ENCODE data around the gene ACBD3. TPM values are rescaled to one million over a fixed set of nuclear protein-coding genes. Genes with fewer than 3 reads are reported as not detected.

ACBD3 gene
- total RNA-seq, 1 donor from 2014 or later, result 41.2 TPM

DNA sequence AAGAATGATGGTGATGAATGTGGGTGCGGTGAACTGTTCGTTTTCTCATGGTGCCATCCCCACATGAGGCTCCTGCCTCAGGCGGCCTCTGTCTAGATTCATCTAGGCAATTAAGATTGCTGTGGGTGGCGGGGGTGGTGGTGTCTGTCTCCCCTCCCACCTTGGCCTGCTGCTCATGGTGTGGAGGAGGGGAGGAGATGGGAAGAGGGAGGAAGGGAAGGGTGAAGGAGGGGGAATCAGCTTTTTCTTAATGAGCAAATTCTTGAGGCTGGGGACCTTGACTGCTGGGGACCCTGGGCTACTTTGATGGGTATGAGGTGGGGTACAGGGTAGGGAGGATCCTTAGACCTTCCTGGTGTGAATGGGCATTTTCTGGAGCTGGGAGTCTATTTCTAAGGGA, 68.2 kb downstream of the ACBD3 start:
- no peaks in the 10 kb centered on the region for H3K36me3 ChIP-seq (ENCODE audit: control insufficient read depth in 3 of 3, insufficient read depth in 3 of 3, low read length in 3 of 3)
- H3K9ac ChIP-seq (ENCODE audit: low read depth in 1 of 3, low read length in 3 of 3), result no peak overlapping the region
- H3K4me3 ChIP-seq (ENCODE audit: low read length in 3 of 3), result no peak overlapping the region
- no peak overlapping the region for H3K27ac ChIP-seq (ENCODE audit: low read depth, low read length)
- peaks cover 0 to 2% (median 2%) of the 10 kb centered on the region in 3 donors for H3K27me3 ChIP-seq (ENCODE audit: control insufficient read depth in 3 of 3, insufficient read depth in 3 of 3, low read length in 3 of 3)
- peaks cover 4 to 9% (median 9%) of the 10 kb centered on the region in 3 donors for H3K4me1 ChIP-seq (ENCODE audit: control insufficient read depth in 3 of 3, insufficient read depth in 3 of 3, low read length in 3 of 3)
- no peaks in the 10 kb centered on the region for H3K9me3 ChIP-seq (ENCODE audit: control insufficient read depth in 3 of 3, low read length in 3 of 3)

DNA sequence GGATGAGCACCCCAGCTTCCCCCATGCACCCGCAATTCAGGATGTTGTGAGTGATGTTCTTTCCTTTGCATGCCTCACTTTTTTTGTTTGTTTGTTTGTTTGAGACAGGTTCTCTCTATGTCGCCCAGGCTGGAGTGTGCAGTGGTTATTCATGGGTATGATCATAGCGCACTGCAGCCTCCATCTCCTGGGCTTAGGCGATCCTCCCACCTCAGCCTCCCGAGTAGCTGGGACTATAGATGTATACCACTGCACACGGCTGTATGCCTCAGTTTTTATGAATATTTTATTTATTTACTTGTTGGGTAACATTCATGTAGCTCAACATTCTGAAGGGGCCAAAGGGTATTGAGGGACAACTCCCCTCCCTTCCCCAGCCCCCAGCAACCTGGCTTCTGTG, 69.2 kb downstream of the ACBD3 start:
- peaks cover 4 to 7% (median 6%) of the 10 kb centered on the region in 3 donors for H3K4me1 ChIP-seq (ENCODE audit: control insufficient read depth in 3 of 3, insufficient read depth in 3 of 3, low read length in 3 of 3)
- no peak overlapping the region for H3K4me3 ChIP-seq (ENCODE audit: low read length in 3 of 3)
- no peak overlapping the region for H3K9ac ChIP-seq (ENCODE audit: low read depth in 1 of 3, low read length in 3 of 3)
- H3K36me3 ChIP-seq (ENCODE audit: control insufficient read depth in 3 of 3, insufficient read depth in 3 of 3, low read length in 3 of 3), result no peaks in the 10 kb centered on the region
- no peaks in the 10 kb centered on the region for H3K9me3 ChIP-seq (ENCODE audit: control insufficient read depth in 3 of 3, low read length in 3 of 3)
- no peak overlapping the region for H3K27ac ChIP-seq (ENCODE audit: low read depth, low read length)
- H3K27me3 ChIP-seq (ENCODE audit: control insufficient read depth in 3 of 3, insufficient read depth in 3 of 3, low read length in 3 of 3), result peaks cover 0 to 2% (median 0%) of the 10 kb centered on the region in 3 donors

DNA sequence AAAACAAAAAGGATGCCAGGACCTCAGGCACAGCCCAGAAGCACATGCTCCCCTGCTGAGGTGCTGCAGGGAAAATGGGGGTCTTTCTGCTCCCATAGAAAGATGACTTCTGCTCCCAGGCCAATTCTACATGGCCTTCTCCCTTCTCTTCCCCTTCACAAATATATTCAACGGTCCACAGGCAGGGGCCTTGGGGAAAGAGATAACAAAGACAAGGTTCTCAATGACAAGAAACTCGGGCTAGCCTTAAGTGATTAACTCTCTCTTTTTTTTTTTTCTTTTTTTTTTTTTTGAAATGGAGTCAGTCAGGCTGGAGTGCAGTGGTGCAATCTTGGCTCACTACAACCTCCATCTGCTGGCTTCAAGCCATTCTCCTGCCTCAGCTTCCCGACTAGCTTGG, 69.9 kb downstream of the ACBD3 start:
- Histone ChIP-seq H3K27ac (ENCODE audit: low read depth, low read length) (no peak overlapping the region), H3K4me1 (ENCODE audit: control insufficient read depth in 3 of 3, insufficient read depth in 3 of 3, low read length in 3 of 3) (peaks cover 8 to 13% (median 12%) of the 10 kb centered on the region in 3 donors), H3K9ac (ENCODE audit: low read depth in 1 of 3, low read length in 3 of 3) (no peak overlapping the region), H3K4me3 (ENCODE audit: low read length in 3 of 3) (no peak overlapping the region), H3K9me3 (ENCODE audit: control insufficient read depth in 3 of 3, low read length in 3 of 3) (no peaks in the 10 kb centered on the region), H3K36me3 (ENCODE audit: control insufficient read depth in 3 of 3, insufficient read depth in 3 of 3, low read length in 3 of 3) (no peaks in the 10 kb centered on the region), H3K27me3 (ENCODE audit: control insufficient read depth in 3 of 3, insufficient read depth in 3 of 3, low read length in 3 of 3) (peaks cover 0 to 2% (median 0%) of the 10 kb centered on the region in 3 donors)

DNA sequence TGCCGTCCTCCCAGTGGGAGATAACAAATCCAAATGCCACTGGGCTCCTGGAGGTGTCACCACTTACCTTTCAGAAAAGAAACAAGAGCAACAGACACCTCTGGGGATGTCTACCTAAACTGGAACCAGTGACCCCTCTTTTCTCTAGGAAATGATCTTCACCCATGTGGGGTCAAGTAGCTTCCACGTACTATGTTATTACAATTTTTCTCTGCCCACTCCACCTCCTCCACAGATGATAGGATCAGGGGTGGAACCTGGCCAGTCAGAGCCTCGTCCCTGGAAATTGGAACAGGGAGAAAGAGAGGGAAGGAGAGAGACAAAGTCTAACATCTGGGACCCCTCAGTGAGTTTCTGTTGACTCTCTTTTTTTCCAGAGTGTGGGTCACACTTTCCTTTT, 73.9 kb downstream of the ACBD3 start:
- Histone ChIP-seq H3K9me3 (ENCODE audit: control insufficient read depth in 3 of 3, low read length in 3 of 3) (no peaks in the 10 kb centered on the region), H3K36me3 (ENCODE audit: control insufficient read depth in 3 of 3, insufficient read depth in 3 of 3, low read length in 3 of 3) (no peaks in the 10 kb centered on the region), H3K4me1 (ENCODE audit: control insufficient read depth in 3 of 3, insufficient read depth in 3 of 3, low read length in 3 of 3) (peaks cover 25 to 30% (median 29%) of the 10 kb centered on the region in 3 donors), H3K9ac (ENCODE audit: low read depth in 1 of 3, low read length in 3 of 3) (no peak overlapping the region), H3K27me3 (ENCODE audit: control insufficient read depth in 3 of 3, insufficient read depth in 3 of 3, low read length in 3 of 3) (peaks cover 0 to 2% (median 0%) of the 10 kb centered on the region in 3 donors), H3K4me3 (ENCODE audit: low read length in 3 of 3) (no peak overlapping the region), H3K27ac (ENCODE audit: low read depth, low read length) (no peak overlapping the region)

DNA sequence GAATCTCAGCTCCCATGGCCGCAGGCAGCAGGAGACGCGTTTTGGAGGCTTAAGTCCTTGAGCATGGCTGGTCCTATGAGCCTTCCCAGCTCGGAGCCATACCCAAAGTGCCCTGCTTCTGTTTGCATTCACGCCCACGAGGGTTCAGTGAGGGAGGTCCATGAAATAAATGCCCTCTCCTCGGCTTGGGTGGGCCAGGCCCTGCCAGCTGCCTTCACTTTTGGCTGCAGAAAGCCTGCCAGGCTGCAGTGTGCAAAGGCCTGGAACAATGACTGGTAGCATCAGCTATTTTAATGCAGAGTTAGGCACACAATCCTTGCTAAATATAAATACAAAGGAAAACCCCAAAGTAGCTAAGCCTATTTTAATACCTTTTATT, 74.7 kb downstream of the ACBD3 start:
- Histone ChIP-seq H3K9ac (ENCODE audit: low read depth in 1 of 3, low read length in 3 of 3) (peak overlapping the region; percentile 25 to 87 (median 34)), H3K36me3 (ENCODE audit: control insufficient read depth in 3 of 3, insufficient read depth in 3 of 3, low read length in 3 of 3) (no peaks in the 10 kb centered on the region), H3K4me3 (ENCODE audit: low read length in 3 of 3) (peak overlapping the region in 1 of 3 donors; percentile 41), H3K9me3 (ENCODE audit: control insufficient read depth in 3 of 3, low read length in 3 of 3) (no peaks in the 10 kb centered on the region), H3K27ac (ENCODE audit: low read depth, low read length) (peak overlapping the region; percentile 95), H3K4me1 (ENCODE audit: control insufficient read depth in 3 of 3, insufficient read depth in 3 of 3, low read length in 3 of 3) (peaks cover 25 to 30% (median 29%) of the 10 kb centered on the region in 3 donors), H3K27me3 (ENCODE audit: control insufficient read depth in 3 of 3, insufficient read depth in 3 of 3, low read length in 3 of 3) (peaks cover 0 to 2% (median 0%) of the 10 kb centered on the region in 3 donors)

DNA sequence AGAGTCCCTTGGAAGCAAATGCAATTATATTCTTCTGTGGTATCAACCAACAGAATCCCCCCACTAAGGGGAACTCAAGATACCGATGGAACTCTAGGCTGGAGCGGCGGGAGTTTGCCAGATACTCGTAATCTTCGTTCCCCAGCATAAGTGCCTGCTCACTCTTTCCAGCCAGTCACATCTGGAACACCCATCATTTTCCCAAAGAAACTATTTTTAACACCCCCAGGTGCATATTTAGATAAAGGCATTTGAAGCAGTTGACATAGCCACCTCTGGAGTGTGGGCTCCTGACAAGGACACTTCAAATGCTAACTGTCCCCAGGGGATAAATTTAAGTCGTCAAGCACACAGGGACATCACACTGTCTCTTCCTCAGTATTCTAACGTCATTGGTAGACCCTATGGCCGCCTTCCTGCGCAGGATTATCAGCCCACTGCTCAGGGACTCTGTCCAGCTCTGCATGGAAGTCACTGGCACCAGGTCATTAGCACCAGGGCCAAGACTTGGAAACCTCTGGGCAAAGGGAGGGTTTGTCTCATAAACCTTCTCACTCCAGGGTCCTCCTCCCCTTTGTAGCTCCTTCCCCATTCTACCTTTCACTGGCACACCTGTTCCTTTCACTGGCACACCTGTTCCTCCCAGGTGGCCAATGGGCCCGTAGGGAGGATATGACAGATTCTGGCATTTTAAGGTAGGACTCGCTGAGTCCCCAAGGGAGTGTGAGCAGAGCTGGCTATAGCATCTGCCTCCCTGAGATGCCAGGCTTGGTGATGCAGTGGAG, 75.3 kb downstream of the ACBD3 start:
- H3K9ac ChIP-seq (ENCODE audit: low read depth in 1 of 3, low read length in 3 of 3), result peak overlapping the region; percentile 83 to 87 (median 87)
- peaks cover 0 to 2% (median 0%) of the 10 kb centered on the region in 3 donors for H3K27me3 ChIP-seq (ENCODE audit: control insufficient read depth in 3 of 3, insufficient read depth in 3 of 3, low read length in 3 of 3)
- peak overlapping the region; percentile 76 to 79 (median 77) for H3K4me3 ChIP-seq (ENCODE audit: low read length in 3 of 3)
- H3K9me3 ChIP-seq (ENCODE audit: control insufficient read depth in 3 of 3, low read length in 3 of 3), result no peaks in the 10 kb centered on the region
- peak overlapping the region; percentile 95 for H3K27ac ChIP-seq (ENCODE audit: low read depth, low read length)
- H3K36me3 ChIP-seq (ENCODE audit: control insufficient read depth in 3 of 3, insufficient read depth in 3 of 3, low read length in 3 of 3), result no peaks in the 10 kb centered on the region
- peaks cover 25 to 30% (median 29%) of the 10 kb centered on the region in 3 donors for H3K4me1 ChIP-seq (ENCODE audit: control insufficient read depth in 3 of 3, insufficient read depth in 3 of 3, low read length in 3 of 3)

DNA sequence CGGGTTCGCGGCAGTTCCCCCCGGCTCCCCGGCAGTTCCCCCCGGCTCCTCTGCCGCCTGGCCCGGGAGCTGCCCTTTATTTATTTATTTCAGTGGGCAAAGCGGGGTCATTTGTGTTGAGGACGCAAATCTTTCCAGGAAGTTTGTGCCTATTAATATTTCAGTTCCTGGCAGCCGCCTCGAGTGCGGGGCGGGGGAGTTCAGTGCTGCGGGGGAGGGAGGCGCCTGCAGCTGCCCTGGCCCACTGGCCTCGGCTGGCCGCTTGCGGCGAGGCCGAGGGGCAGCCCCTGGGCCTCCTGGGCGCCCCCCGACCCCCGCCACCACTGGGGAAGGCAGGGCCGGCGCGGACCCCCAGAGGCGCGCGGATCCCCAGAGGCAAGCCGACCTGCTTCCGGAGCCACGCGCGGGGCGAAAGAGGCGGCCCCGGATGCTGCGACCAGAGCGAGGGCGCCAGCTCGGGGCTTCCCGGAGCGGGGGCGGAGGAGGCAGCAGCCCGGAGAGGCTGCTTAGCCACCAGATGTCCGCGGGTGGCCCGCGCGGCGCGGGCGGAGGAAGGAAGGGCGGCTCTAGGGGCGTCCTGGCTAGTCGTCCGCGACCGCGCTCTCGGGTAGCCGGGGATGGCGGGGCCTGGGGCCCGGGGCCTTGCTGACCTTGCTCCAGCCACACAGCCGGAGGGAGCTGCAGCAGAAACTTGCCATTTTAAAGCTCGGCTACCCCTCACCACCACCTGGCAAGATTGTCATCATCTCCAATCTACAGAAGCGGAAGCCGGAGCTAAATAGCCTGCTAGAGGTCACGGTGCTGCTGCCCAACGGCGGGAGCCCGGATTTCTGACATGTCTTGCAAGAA, 76.1 kb downstream of the ACBD3 start:
- Histone ChIP-seq H3K27ac (ENCODE audit: low read depth, low read length) (peak overlapping the region; percentile 95), H3K36me3 (ENCODE audit: control insufficient read depth in 3 of 3, insufficient read depth in 3 of 3, low read length in 3 of 3) (no peaks in the 10 kb centered on the region), H3K27me3 (ENCODE audit: control insufficient read depth in 3 of 3, insufficient read depth in 3 of 3, low read length in 3 of 3) (no peaks in the 10 kb centered on the region), H3K4me1 (ENCODE audit: control insufficient read depth in 3 of 3, insufficient read depth in 3 of 3, low read length in 3 of 3) (peaks cover 25 to 30% (median 29%) of the 10 kb centered on the region in 3 donors), H3K4me3 (ENCODE audit: low read length in 3 of 3) (peak overlapping the region; percentile 76 to 79 (median 77)), H3K9ac (ENCODE audit: low read depth in 1 of 3, low read length in 3 of 3) (peak overlapping the region; percentile 83 to 87 (median 87)), H3K9me3 (ENCODE audit: control insufficient read depth in 3 of 3, low read length in 3 of 3) (no peaks in the 10 kb centered on the region)

DNA sequence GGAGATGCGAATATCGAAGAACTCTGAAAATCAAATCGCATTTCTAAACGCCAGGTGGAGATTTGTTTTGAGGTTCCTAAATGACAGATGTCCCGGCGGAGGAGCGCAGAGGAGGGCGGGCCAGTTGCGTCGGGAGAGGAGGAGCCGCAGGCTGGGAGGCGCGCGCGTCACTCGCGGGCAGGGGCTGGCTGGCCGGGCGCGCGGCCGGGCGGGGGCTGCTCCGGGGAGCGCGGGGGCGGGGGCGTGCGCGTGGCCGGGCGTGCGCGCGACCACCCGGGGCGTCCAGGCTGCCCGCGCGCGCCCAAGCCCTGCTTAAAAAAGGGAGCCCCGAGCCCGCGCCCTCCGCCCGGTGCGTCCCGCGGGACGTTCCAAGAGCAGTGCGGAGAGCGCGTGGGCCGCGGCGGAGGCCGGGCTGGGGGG, 76.7 kb downstream of the ACBD3 start:
- Histone ChIP-seq H3K4me3 (ENCODE audit: low read length in 3 of 3) (peak overlapping the region; percentile 79 to 86 (median 84)), H3K9me3 (ENCODE audit: control insufficient read depth in 3 of 3, low read length in 3 of 3) (no peaks in the 10 kb centered on the region), H3K27ac (ENCODE audit: low read depth, low read length) (peak overlapping the region; percentile 95), H3K4me1 (ENCODE audit: control insufficient read depth in 3 of 3, insufficient read depth in 3 of 3, low read length in 3 of 3) (peaks cover 25 to 30% (median 29%) of the 10 kb centered on the region in 3 donors), H3K36me3 (ENCODE audit: control insufficient read depth in 3 of 3, insufficient read depth in 3 of 3, low read length in 3 of 3) (no peaks in the 10 kb centered on the region), H3K9ac (ENCODE audit: low read depth in 1 of 3, low read length in 3 of 3) (peak overlapping the region; percentile 87 to 91 (median 90)), H3K27me3 (ENCODE audit: control insufficient read depth in 3 of 3, insufficient read depth in 3 of 3, low read length in 3 of 3) (no peaks in the 10 kb centered on the region)

DNA sequence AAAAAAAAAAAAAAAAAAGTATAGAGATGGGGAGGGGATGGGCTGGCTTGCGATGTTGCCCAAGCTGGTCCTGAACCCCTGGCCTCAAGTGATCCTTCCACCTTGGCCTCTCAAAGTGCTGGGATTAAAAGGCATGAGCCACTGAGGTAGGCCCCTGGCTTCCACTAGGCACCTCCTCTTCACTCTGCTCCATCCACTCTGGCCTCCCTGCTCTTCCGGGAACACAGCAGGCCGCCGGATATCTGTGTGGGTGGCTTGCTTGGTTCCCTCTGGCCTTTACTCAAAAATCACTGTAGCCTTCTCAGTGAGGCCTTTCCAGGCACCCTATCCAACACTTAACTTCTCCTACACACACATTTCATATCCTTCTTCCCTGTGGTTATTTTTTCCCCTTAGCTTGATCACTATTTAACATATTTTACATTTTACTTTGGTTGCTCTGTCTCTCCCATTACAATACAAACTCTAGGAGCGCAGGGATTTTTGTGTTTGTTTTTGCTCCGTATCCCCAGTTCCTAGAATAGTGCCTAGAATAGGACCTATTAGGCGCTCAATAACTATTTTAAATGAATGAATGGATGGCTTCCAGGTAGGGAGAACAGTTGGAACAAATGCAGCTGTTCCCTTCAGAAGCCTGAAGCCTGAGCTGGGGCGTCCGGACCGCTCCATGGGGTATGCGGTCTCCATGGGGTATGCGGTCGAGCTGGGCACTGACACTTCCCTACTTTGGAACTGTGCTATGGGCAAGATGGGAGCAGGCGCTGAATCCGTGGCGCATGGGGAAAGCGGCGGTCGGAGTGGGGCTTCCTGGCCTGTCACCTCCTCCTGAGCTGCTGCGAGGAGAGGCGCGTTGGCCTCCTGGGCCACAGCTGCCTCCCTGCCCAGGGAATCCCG, 77.4 kb downstream of the ACBD3 start:
- Histone ChIP-seq H3K27me3 (ENCODE audit: control insufficient read depth in 3 of 3, insufficient read depth in 3 of 3, low read length in 3 of 3) (no peaks in the 10 kb centered on the region), H3K9ac (ENCODE audit: low read depth in 1 of 3, low read length in 3 of 3) (peak overlapping the region; percentile 86 to 91 (median 90)), H3K4me3 (ENCODE audit: low read length in 3 of 3) (peak overlapping the region; percentile 79 to 86 (median 84)), H3K9me3 (ENCODE audit: control insufficient read depth in 3 of 3, low read length in 3 of 3) (no peaks in the 10 kb centered on the region), H3K36me3 (ENCODE audit: control insufficient read depth in 3 of 3, insufficient read depth in 3 of 3, low read length in 3 of 3) (no peaks in the 10 kb centered on the region), H3K4me1 (ENCODE audit: control insufficient read depth in 3 of 3, insufficient read depth in 3 of 3, low read length in 3 of 3) (peaks cover 25 to 30% (median 29%) of the 10 kb centered on the region in 3 donors), H3K27ac (ENCODE audit: low read depth, low read length) (peak overlapping the region; percentile 95)

Data from skeletal muscle tissue (tissue), 4 donors.